C4-2B (cell line): ENCODE results near the gene GID8.

Experiments
- CTCF ChIP-seq: fragments of 450-650 bp; conservative IDR thresholded peaks from 2 replicates; pipeline ENCODE4 v1.5.1; 2017; ENCODE audit warnings: mild to moderate bottlenecking
- ZFX ChIP-seq: fragments of 450-650 bp; IDR thresholded peaks from 2 replicates; pipeline ENCODE4 v1.6.1; 2017

- no peak for TF ChIP-seq CTCF
- TF ChIP-seq ZFX: no peak
These were observed 43.0 kb downstream of the GID8 start for GRCh38 chr20:62980970-62981369.
